ENCODE results near the gene ASIC3.
"Not testable (repeated sequence)": the region's sequence is repeated elsewhere in the genome, so short reads cannot be mapped to it uniquely, and the experiment has no call there.

ASIC3 gene

GRCh38 chr7:151014950-151015349 lies 33.4 kb upstream of the ASIC3 start:
- DNase-seq, result no peak

- no peak for DNase-seq
Measured at GRCh38 chr7:151015967-151016366, 32.4 kb upstream of the ASIC3 start.

GRCh38 chr7:151016505-151016904 lies 31.8 kb upstream of the ASIC3 start:
- DNase-seq, result no peak

GRCh38 chr7:151016942-151017341 lies 31.4 kb upstream of the ASIC3 start:
- no peak for DNase-seq

- no peak for DNase-seq
Measured at GRCh38 chr7:151017370-151017952, 30.9 kb upstream of the ASIC3 start.

GRCh38 chr7:151017953-151018420 lies 30.3 kb upstream of the ASIC3 start:
- peak; percentile 81 for DNase-seq

- DNase-seq, result no peak
Measured at GRCh38 chr7:151018421-151019129, 29.8 kb upstream of the ASIC3 start.

GRCh38 chr7:151019130-151019447 lies 29.2 kb upstream of the ASIC3 start:
- DNase-seq, result no peak

- DNase-seq, result no peak
Measured at GRCh38 chr7:151020231-151020630, 28.1 kb upstream of the ASIC3 start.

- DNase-seq, result no peak
Measured at GRCh38 chr7:151023232-151023631, 25.1 kb upstream of the ASIC3 start.

- no peak for DNase-seq
Measured at GRCh38 chr7:151024435-151025056, 23.8 kb upstream of the ASIC3 start, which contains the start of gene ATG9B. Gene ATG9B, minus strand, starts transcription at chr7:151024494. Its CDS starts 71 bp downstream, at chr7:151024423.

- no peak for DNase-seq
Measured at GRCh38 chr7:151025924-151026671, 22.2 kb upstream of the ASIC3 start.

GRCh38 chr7:151026771-151027727 lies 21.3 kb upstream of the ASIC3 start:
- DNase-seq, result not testable (repeated sequence)

- DNase-seq, result not testable (repeated sequence)
Measured at GRCh38 chr7:151027728-151028130, 20.6 kb upstream of the ASIC3 start.

- peak; percentile 99 for DNase-seq
Measured at GRCh38 chr7:151028131-151028947, 20.0 kb upstream of the ASIC3 start, which contains the start of gene ABCB8. Gene ABCB8, plus strand, starts transcription at chr7:151028450. Its CDS starts 66 bp downstream, at chr7:151028516.

- no peak for DNase-seq
Measured at GRCh38 chr7:151028948-151029501, 19.3 kb upstream of the ASIC3 start.

GRCh38 chr7:151031011-151031410 lies 17.3 kb upstream of the ASIC3 start:
- no peak for DNase-seq

GRCh38 chr7:151032936-151033863 lies 15.1 kb upstream of the ASIC3 start:
- DNase-seq, result no peak

- no peak for DNase-seq
Measured at GRCh38 chr7:151033864-151034249, 14.5 kb upstream of the ASIC3 start.
